GM10847 (cell line): ENCODE measurements around the gene MPRIP.

Experiments
- POLR2A ChIP-seq: IDR thresholded peaks from 2 replicates; pipeline ENCODE4 v1.6.1; 2011; ENCODE audit not compliant: insufficient read length; ENCODE audit errors: extremely low read depth

Gene MPRIP

GRCh38 chr17:17018612-17019429 lies 23.4 kb upstream of the MPRIP start:
- TF ChIP-seq POLR2A: no peak

GRCh38 chr17:17019430-17019762 lies 22.9 kb upstream of the MPRIP start:
- no peak for TF ChIP-seq POLR2A

- TF ChIP-seq POLR2A: no peak
Measured at GRCh38 chr17:17019891-17020456, 22.3 kb upstream of the MPRIP start.

DNA sequence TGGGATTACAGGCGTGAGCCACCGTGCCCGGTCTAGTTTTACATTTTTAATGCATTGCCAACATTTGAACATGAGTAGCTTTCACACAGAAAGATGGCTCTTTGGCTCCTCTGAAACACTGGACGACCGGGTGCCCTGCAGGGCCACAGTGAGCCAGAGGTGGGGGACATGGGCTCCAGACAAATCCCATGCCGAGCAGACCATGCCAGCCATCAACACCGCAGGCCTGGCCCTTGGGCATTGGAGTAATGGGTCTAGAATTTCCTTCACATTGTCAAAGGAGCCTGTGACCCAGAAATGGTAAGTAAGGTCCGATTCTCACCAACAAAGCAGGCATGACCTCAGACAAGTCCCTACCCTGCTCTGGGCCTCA lies 21.4 kb upstream of the MPRIP start:
- TF ChIP-seq POLR2A: no peak

- TF ChIP-seq POLR2A: no peak
Measured at GRCh38 chr17:17021194-17021863, 20.9 kb upstream of the MPRIP start.

GRCh38 chr17:17022011-17022410 lies 20.2 kb upstream of the MPRIP start:
- TF ChIP-seq POLR2A: no peak

- no peak for TF ChIP-seq POLR2A
Measured at GRCh38 chr17:17022456-17022855, 19.8 kb upstream of the MPRIP start.

- no peak for TF ChIP-seq POLR2A
Measured at GRCh38 chr17:17024778-17025300, 17.4 kb upstream of the MPRIP start.

GRCh38 chr17:17025621-17026020 lies 16.6 kb upstream of the MPRIP start:
- no peak for TF ChIP-seq POLR2A

DNA sequence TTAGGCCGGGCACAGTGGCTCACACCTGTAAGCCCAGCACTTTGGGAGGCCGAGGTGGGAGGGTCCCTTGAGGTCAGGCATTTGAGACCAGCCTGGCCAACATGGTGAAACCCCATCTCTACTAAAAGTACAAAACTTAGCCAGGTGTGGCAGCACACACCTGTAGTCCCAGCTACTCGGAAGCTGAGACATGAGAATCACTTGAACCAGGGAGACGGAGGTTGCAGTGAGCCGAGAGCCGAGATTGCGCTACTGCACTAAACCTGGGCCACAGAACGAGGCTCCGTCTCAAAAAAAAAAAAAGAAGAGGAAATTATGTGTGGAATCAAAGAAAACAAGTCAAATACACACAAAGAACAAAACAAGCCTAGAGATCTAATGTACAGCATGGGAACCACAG lies 16.1 kb upstream of the MPRIP start:
- TF ChIP-seq POLR2A: no peak

GRCh38 chr17:17027442-17028058 lies 14.7 kb upstream of the MPRIP start:
- no peak for TF ChIP-seq POLR2A

DNA sequence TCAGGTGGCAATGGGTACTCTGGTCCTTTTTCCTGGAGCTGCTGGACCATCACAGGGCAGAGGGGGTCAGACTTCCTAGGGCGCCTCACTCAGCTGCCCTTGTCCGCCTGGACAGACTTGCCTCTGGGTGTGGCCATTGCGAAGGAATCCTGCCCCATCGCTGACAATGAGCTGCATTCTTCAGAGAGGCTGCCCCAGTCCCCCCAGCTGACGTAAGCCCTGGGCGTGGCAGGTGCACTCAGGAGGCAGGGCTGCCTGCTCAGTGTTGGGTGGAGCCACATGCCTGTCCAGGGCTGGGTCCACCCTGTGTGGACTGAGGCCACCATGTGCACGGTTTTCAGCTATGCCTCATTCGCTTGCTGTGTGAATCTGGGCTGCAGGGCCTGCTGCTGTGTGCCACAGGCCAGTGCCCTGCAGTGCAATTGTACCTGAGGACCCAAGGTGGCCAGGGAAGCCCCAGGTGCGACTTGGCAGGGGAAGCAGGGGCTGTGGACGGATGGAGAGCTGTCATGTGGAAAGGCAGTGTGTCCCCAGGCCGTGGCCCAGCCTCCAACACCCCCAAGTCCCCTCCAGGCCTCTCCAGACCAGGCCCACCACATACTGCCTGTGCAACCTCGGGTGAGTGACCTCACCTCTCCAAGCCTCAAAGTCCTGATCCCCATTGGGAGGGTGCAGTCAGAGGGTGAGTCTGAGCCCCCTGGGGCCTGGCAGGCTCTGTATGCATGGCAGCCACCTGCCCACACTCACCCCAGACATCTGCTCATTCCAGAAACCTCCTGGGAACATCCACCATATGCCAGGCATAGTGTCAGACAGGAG lies 14.0 kb upstream of the MPRIP start:
- no peak for TF ChIP-seq POLR2A

- no peak for TF ChIP-seq POLR2A
Measured at GRCh38 chr17:17028878-17029535, 13.2 kb upstream of the MPRIP start.

DNA sequence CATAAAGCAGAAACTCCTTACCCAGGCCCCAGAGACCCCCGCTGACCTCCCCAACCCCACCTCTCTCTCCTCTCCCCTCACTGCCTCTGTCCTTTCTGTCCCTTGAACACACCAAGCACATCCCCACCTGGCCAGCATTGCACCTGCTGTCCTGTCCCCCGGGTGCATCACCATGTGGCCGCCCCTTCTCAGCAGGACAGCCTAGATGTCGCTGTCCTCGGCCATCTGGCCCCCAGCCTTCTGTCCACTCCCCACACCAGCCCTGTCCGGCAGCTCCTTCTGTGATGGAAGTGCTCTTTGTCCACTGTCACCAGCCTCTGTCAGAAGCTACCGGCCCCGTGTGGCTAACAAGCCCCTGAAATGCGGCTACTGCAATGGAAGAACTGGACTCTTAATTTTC lies 12.3 kb upstream of the MPRIP start:
- no peak for TF ChIP-seq POLR2A
